ENCODE results near the gene IGFBP5.

- TF ChIP-seq POLR2A (IDR thresholded peaks at IDR 0.05; ENCODE audit: low read depth, low read length) (no peak), CTCF (IDR thresholded peaks at IDR 0.05; ENCODE audit: extremely low read depth in 1 of 2, insufficient read depth in 1 of 2, low read depth in 1 of 2, low read length in 2 of 2) (no peak), MAX (IDR thresholded peaks at IDR 0.05; ENCODE audit: insufficient read depth, insufficient read length) (no peak)
Measured at GRCh38 chr2:216678098-216678465, 17.3 kb downstream of the IGFBP5 start.
